ENCODE measurements around the gene EN1.

- TF ChIP-seq POLR2A (IDR thresholded peaks at IDR 0.05; ENCODE audit: extremely low read depth, insufficient read length): no peak
- TF ChIP-seq, protein P1, sequence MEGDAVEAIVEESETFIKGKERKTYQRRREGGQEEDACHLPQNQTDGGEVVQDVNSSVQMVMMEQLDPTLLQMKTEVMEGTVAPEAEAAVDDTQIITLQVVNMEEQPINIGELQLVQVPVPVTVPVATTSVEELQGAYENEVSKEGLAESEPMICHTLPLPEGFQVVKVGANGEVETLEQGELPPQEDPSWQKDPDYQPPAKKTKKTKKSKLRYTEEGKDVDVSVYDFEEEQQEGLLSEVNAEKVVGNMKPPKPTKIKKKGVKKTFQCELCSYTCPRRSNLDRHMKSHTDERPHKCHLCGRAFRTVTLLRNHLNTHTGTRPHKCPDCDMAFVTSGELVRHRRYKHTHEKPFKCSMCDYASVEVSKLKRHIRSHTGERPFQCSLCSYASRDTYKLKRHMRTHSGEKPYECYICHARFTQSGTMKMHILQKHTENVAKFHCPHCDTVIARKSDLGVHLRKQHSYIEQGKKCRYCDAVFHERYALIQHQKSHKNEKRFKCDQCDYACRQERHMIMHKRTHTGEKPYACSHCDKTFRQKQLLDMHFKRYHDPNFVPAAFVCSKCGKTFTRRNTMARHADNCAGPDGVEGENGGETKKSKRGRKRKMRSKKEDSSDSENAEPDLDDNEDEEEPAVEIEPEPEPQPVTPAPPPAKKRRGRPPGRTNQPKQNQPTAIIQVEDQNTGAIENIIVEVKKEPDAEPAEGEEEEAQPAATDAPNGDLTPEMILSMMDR (IDR thresholded peaks at IDR 0.05; ENCODE audit: low read depth, low read length): no peak
- TF ChIP-seq, protein P2, sequence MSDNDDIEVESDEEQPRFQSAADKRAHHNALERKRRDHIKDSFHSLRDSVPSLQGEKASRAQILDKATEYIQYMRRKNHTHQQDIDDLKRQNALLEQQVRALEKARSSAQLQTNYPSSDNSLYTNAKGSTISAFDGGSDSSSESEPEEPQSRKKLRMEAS (IDR thresholded peaks at IDR 0.05; ENCODE audit: low read depth, low read length): no peak
- TF ChIP-seq MYC (IDR thresholded peaks at IDR 0.05; ENCODE audit: low read depth, low read length): no peak
Observed at GRCh38 chr2:118832071-118832790, 15.2 kb downstream of the EN1 start.

All from NB4 (cell line).